Prostate gland (tissue), 2 donors: ENCODE results near the gene XKR3.

Experiments
- CTCF ChIP-seq, 4 experiments: fragments of 200-600 bp in 2 of 4; fragments of 450-650 bp in 2 of 4; sonication (generic) in 2 of 4; IDR thresholded peaks; 1 replicate in 3 of 4; 2 replicates in 1 of 4; pipeline ENCODE4 v1.5.1; 2016 to 2019; ENCODE audit warnings: antibody characterized with exemption in 4 of 4, mild to moderate bottlenecking in 2 of 4, moderate library complexity in 2 of 4
- POLR2A ChIP-seq: fragments of 450-650 bp; IDR thresholded peaks from one replicate; pipeline ENCODE4 v1.6.1; 2016; ENCODE audit warnings: antibody characterized with exemption, mild to moderate bottlenecking

GRCh38 chr22:16828876-16829275 lies 3.7 kb upstream of the XKR3 start:
- no peak for TF ChIP-seq CTCF (IDR thresholded peaks at IDR 0.05)
- TF ChIP-seq POLR2A, result no peak
